GM12801 (cell line): ENCODE measurements around the gene NLRP3.

ENCODE experiments used
- TF ChIP-seq, protein P1 (sequence below): IDR thresholded peaks from one replicate; pipeline ENCODE4 v1.5.1; 2011; ENCODE audit warnings: control low read depth; ENCODE audit not compliant: insufficient read length; ENCODE audit errors: extremely low read depth

NLRP3 gene

DNA sequence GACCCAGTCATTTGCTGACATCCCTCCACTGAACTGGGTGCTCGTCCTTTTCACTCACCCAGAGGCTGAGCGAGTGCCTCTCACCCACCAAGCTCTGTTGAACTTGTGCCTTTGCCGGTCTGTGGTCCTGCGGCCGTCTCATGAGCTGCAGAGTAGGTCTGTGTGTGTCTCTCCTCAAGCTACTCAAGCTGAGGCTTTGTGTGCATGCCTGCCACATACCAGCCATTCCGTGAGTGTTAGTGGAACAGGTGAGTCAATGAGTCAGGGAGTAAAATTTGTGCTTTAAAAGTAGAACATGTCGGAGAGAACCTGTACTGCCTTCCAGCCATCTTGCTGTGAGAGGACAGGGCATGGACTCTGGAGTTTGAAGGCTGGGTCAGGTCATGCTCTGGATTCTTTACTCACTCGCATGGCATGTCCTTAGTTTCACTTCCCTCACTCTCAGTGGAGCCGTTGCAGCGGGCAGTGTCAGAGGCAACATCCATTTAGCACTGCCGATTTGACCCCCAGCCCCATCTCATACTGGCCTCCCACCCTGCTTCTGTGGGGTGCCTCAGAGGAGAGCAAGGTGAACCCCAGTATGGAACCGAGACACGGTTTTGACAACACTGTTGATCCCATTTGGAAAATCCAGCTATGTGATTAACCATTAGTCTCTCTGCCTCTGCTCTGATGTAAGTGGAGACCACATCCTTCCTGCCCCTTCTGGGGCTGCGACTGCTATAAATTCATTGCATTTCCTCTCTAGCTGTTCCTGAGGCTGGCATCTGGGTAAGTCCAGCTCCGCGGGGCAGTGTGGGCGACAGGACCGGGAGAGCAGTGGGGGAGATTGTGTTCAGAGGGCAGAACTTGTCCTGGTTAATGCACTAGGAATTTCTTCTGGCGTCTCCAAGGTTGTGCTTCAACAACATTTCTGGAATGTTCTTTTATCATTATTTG lies at the start of gene NLRP3:
NLRP3 (plus strand) TSS at position 751 of the 939 bp plus-strand sequence. CDS start 2,628 bp downstream, outside the sequence.
- TF ChIP-seq, protein P1, sequence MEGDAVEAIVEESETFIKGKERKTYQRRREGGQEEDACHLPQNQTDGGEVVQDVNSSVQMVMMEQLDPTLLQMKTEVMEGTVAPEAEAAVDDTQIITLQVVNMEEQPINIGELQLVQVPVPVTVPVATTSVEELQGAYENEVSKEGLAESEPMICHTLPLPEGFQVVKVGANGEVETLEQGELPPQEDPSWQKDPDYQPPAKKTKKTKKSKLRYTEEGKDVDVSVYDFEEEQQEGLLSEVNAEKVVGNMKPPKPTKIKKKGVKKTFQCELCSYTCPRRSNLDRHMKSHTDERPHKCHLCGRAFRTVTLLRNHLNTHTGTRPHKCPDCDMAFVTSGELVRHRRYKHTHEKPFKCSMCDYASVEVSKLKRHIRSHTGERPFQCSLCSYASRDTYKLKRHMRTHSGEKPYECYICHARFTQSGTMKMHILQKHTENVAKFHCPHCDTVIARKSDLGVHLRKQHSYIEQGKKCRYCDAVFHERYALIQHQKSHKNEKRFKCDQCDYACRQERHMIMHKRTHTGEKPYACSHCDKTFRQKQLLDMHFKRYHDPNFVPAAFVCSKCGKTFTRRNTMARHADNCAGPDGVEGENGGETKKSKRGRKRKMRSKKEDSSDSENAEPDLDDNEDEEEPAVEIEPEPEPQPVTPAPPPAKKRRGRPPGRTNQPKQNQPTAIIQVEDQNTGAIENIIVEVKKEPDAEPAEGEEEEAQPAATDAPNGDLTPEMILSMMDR: no peak

- TF ChIP-seq, protein P1: no peak
These were observed 48.9 kb upstream of the NLRP3 start for GRCh38 chr1:247366926-247367645.

- TF ChIP-seq, protein P1: no peak
These were observed 48.1 kb upstream of the NLRP3 start for GRCh38 chr1:247367786-247368422.

GRCh38 chr1:247368490-247369145 lies 47.4 kb upstream of the NLRP3 start:
- TF ChIP-seq, protein P1: no peak

DNA sequence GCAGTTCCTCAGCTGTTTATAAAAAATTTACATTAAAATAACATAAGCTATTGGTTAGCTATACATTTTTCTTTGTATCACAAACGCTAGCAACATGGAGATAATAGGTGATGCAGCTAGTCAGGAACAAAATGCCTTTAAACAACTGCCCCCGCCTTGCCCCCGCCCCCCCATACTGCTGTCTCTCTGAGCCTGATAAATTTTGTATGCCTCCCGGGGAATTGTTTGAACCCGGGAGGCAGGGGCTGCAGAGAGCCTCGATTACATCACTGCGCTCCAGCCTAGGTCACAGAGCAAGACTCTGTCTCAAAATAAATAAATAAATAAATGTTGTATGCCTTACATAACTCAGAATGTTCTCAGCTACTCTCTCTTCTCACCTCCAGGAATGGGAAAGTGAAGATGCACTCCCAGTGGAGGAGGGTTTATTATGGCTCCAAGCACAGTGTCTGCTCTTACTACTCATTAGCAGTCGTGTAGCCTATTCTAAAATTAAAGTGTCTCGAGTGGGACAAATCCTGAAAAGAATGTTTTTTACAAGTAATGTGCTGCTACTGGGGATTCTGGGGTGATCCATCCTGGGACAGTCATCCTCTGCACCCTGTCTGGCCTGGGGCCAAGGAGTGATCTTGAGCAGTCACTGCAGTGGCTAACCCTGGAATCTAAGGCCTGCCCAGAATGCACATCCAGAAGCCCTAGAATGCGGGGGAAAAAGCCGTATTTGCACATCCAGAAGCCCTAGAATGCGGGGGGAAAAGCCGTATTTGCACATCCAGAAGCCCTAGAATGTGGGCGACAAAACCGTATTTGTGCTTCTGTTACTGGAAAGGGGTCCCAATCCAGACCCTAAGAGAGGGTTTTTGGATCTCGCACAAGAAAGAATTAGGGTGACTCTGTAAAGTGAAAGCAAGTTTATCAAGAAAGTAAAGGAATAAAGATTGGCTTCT lies 44.9 kb upstream of the NLRP3 start:
- TF ChIP-seq, protein P1: no peak

DNA sequence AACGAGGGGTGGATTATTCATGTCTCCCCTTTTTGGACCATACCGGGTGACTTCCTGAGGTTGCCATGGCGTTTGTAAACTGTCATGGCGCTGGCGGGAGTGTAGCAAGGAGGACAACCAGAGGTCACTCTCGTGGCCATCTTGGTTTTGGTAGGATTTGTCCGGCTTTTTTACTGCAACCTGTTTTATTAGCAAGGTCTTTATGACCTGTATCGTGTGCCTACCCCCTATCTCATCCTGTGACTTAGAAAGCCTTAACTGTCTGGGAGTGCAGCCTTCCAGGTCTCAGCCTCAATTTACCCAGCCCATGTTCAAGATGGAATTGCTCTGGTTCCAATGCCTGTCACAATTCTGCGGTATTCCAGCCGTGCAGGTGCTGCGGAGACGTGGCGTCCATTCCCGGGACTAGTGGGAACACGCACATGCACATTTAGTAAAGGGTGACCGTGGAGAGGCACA lies 44.1 kb upstream of the NLRP3 start:
- TF ChIP-seq, protein P1: no peak
